ENCODE measurements around the gene NLGN3. TPM values are rescaled to one million over a fixed set of nuclear protein-coding genes. Genes with fewer than 3 reads are reported as not detected.

Gene NLGN3
- 1.0 and 1.3 TPM in 2 replicates for total RNA-seq
- 0.16 TPM for total RNA-seq (2013)
- 0.81 and 1.1 TPM in 2 replicates for polyA plus RNA-seq
- 0.77 and 2.1 TPM in 2 replicates for polyA minus RNA-seq

GRCh38 chrX:71144651-71145050 lies at the start of gene NLGN3:
Gene NLGN3, plus strand, starts transcription at chrX:71144841. Its CDS starts 2,909 bp downstream, at chrX:71147750.
- Histone ChIP-seq H3K4me1 (ENCODE audit: control insufficient read depth in 2 of 2, insufficient read depth in 2 of 2, low read length in 2 of 2) (peaks cover 8 to 11% of the 10 kb centered on the region in 2 donors), H3K79me2 (ENCODE audit: control insufficient read depth, insufficient read depth, low read length) (no peaks in the 10 kb centered on the region), H3K36me3 (replicated peaks in 1 of 2; ENCODE audit: control extremely low read depth in 1 of 2, control insufficient read depth in 1 of 2, extremely low read depth in 1 of 2, insufficient read depth in 2 of 2, low read length in 1 of 2) (peaks cover 0 to 7% of the 10 kb centered on the region in 2 experiments), H3K27ac (ENCODE audit: low read length in 2 of 2) (no peak within 1 kb of the TSS), H3K4me2 (replicated peaks; ENCODE audit: low read depth, low read length, poor library complexity, severe bottlenecking) (peak within 1 kb of the TSS; percentile 51), H3K27me3 (replicated peaks in 1 of 4; ENCODE audit: control extremely low read depth in 1 of 4, control insufficient read depth in 3 of 4, insufficient read depth in 4 of 4, low read length in 3 of 4) (no peaks in the 10 kb centered on the region), H2AFZ (ENCODE audit: insufficient read depth, low read depth, low read length, poor library complexity, severe bottlenecking) (no peak within 1 kb of the TSS), H4K20me1 (ENCODE audit: control insufficient read depth, insufficient read depth, low read length, poor library complexity, severe bottlenecking) (no peaks in the 10 kb centered on the region), H3K9ac (ENCODE audit: low read length) (no peak within 1 kb of the TSS), H3K9me3 (ENCODE audit: control extremely low read depth in 1 of 3, control insufficient read depth in 2 of 3, insufficient read depth in 1 of 3, low read length in 2 of 3) (no peaks in the 10 kb centered on the region), H3K4me3 (ENCODE audit: control extremely low read depth in 1 of 5, extremely low read depth in 1 of 5, insufficient read depth in 1 of 5, low read depth in 2 of 5, low read length in 4 of 5) (peak within 1 kb of the TSS in 2 of 5 experiments; percentile 19 to 26)
- peaks cover 17% of the 10 kb centered on the region for H3K4me1 Mint-ChIP-seq
- no peaks in the 10 kb centered on the region for H3K9me3 Mint-ChIP-seq (ENCODE audit: insufficient read depth)
- H3K27ac Mint-ChIP-seq = peak within 1 kb of the TSS; percentile 50
- TF ChIP-seq EZH2 (IDR thresholded peaks at IDR 0.05; ENCODE audit: borderline replicate concordance, insufficient read depth, low read depth, low read length, poor library complexity, severe bottlenecking) (no peak), CTCF (IDR thresholded peaks at IDR 0.05) (no peak)
- ChIA-PET POLR2A (interaction anchor here (0.5 to 0.6 kb wide), 2 partner anchors 33 to 109 kb away, joined by 3 to 9 read pairs; partner anchors contain the start of gene ZMYM3), CTCF (no interaction called here)
- 68% methylated on average over 16 of the region's 28 CpGs for WGBS (ENCODE audit: insufficient coverage)
- no peaks in the 10 kb centered on the region for H3K27me3 Mint-ChIP-seq
- H3K4me3 Mint-ChIP-seq = peak within 1 kb of the TSS; percentile 47
- intact Hi-C loops (cut with micrococcal nuclease) = no loop called here
- DNase-seq (no peak), ATAC-seq (ENCODE audit: low read depth) (no peak)

GRCh38 chrX:71095033-71095432 lies 49.6 kb upstream of the NLGN3 start:
- Histone ChIP-seq H4K20me1 (ENCODE audit: control insufficient read depth, insufficient read depth, low read length, poor library complexity, severe bottlenecking) (no peaks in the 10 kb centered on the region), H3K36me3 (replicated peaks in 1 of 2; ENCODE audit: control extremely low read depth in 1 of 2, control insufficient read depth in 1 of 2, extremely low read depth in 1 of 2, insufficient read depth in 2 of 2, low read length in 1 of 2) (no peaks in the 10 kb centered on the region), H3K27ac (ENCODE audit: low read length in 2 of 2) (peak overlapping the region in 1 of 2 donors; percentile 61), H3K79me2 (ENCODE audit: control insufficient read depth, insufficient read depth, low read length) (peaks cover 13% of the 10 kb centered on the region), H3K27me3 (replicated peaks in 1 of 4; ENCODE audit: control extremely low read depth in 1 of 4, control insufficient read depth in 3 of 4, insufficient read depth in 4 of 4, low read length in 3 of 4) (no peaks in the 10 kb centered on the region), H3K4me1 (ENCODE audit: control insufficient read depth in 2 of 2, insufficient read depth in 2 of 2, low read length in 2 of 2) (peaks cover 13 to 28% of the 10 kb centered on the region in 2 donors), H3K9me3 (ENCODE audit: control extremely low read depth in 1 of 3, control insufficient read depth in 2 of 3, insufficient read depth in 1 of 3, low read length in 2 of 3) (no peaks in the 10 kb centered on the region), H2AFZ (ENCODE audit: insufficient read depth, low read depth, low read length, poor library complexity, severe bottlenecking) (peak overlapping the region; percentile 88), H3K9ac (ENCODE audit: low read length) (peak overlapping the region; percentile 57), H3K4me3 (ENCODE audit: control extremely low read depth in 1 of 5, extremely low read depth in 1 of 5, insufficient read depth in 1 of 5, low read depth in 2 of 5, low read length in 4 of 5) (peak overlapping the region; percentile 49 to 73 (median 61)), H3K4me2 (replicated peaks; ENCODE audit: low read depth, low read length, poor library complexity, severe bottlenecking) (peak overlapping the region; percentile 74)
- no peaks in the 10 kb centered on the region for H3K9me3 Mint-ChIP-seq (ENCODE audit: insufficient read depth)
- 29% methylated on average over 3 of the region's 6 CpGs for WGBS (ENCODE audit: insufficient coverage)
- peak overlapping the region; percentile 87 for H3K27ac Mint-ChIP-seq
- no peak for TF ChIP-seq EZH2 (IDR thresholded peaks at IDR 0.05; ENCODE audit: borderline replicate concordance, insufficient read depth, low read depth, low read length, poor library complexity, severe bottlenecking)
- no peak for TF ChIP-seq CTCF (IDR thresholded peaks at IDR 0.05)
- CTCF ChIA-PET = interaction anchor here (1.4 kb wide), 1 partner anchor 35 kb away, joined by 4 read pairs; no protein-coding TSS in a partner anchor
- peak overlapping the region; percentile 98 for H3K4me3 Mint-ChIP-seq
- no peak for ATAC-seq (ENCODE audit: low read depth)
- no peaks in the 10 kb centered on the region for H3K27me3 Mint-ChIP-seq
- POLR2A ChIA-PET = no interaction called here
- no peak for DNase-seq
- intact Hi-C loops (cut with micrococcal nuclease) = loop anchor here (1.0 to 10.0 kb wide), 2 partner anchors 27 to 160 kb away; partner anchors contain the start of genes SNX12 and ZMYM3
- H3K4me1 Mint-ChIP-seq = peaks cover 26% of the 10 kb centered on the region
